Measurements from ENCODE around the gene ZDHHC16.

- no peak for TF ChIP-seq ZFP3 (CRISPR knock-in tag; IDR thresholded peaks at IDR 0.05)
- no peak for TF ChIP-seq ESRRG (CRISPR knock-in tag; IDR thresholded peaks at IDR 0.05)
- no peak for TF ChIP-seq TOX (CRISPR knock-in tag; IDR thresholded peaks at IDR 0.05; ENCODE audit: borderline replicate concordance)
- no peak for TF ChIP-seq ZNF70 (CRISPR knock-in tag; IDR thresholded peaks at IDR 0.05)
- no peak for TF ChIP-seq CSRNP3 (CRISPR knock-in tag; IDR thresholded peaks at IDR 0.05)
- TF ChIP-seq POU6F1 (CRISPR knock-in tag; IDR thresholded peaks at IDR 0.05; ENCODE audit: borderline replicate concordance, low read depth), result no peak
Observed at GRCh38 chr10:97450828-97451227, 4.9 kb downstream of the ZDHHC16 start.
